ENCODE data around the gene VSIR.

VSIR gene

DNA sequence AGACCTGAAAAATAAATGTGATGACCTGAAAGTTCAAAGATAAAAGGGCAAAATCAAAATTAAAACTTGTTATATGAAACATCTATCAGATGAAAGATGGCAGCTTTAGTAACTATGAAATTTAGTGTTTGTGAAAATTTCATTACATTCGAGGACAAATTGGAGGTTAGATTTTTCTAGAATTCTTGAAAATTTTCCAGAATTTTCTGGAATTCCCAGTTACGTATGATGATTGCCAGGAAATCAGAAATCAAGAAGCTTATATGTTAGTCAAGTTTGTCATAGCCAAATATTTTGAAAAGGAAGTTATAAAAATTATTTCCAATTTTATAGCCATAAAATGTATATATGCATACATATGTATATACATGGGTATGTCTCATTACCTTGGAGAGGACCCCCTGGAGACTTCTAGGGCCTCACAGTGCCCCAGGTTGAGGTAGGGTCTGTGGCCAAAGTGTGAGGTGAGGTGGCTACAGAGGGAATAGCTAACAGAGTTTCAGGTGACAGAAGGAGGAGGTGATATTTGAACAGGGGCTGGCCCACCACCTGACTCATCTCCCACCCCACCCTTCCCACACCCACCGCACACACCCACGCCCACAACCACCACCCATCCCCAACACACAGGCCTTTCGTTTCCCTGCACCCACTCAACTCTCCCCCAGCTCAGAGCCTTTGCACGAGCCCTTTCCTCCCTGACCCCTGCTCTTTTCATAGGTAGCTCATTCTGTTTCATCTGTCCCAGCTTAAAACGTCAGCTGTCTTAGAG lies 75.2 kb downstream of the VSIR start:
- H3K27ac ChIP-seq: no peak overlapping the region
- ChIA-PET CTCF (interaction anchor here (0.6 to 2.7 kb wide), 15 partner anchors 10 to 384 kb away, joined by 3 to 20 read pairs (median 6); partner anchors contain the start of gene VSIR), POLR2A (ENCODE audit: low non-redundant PET) (no interaction called here)
- TF ChIP-seq, protein P1, sequence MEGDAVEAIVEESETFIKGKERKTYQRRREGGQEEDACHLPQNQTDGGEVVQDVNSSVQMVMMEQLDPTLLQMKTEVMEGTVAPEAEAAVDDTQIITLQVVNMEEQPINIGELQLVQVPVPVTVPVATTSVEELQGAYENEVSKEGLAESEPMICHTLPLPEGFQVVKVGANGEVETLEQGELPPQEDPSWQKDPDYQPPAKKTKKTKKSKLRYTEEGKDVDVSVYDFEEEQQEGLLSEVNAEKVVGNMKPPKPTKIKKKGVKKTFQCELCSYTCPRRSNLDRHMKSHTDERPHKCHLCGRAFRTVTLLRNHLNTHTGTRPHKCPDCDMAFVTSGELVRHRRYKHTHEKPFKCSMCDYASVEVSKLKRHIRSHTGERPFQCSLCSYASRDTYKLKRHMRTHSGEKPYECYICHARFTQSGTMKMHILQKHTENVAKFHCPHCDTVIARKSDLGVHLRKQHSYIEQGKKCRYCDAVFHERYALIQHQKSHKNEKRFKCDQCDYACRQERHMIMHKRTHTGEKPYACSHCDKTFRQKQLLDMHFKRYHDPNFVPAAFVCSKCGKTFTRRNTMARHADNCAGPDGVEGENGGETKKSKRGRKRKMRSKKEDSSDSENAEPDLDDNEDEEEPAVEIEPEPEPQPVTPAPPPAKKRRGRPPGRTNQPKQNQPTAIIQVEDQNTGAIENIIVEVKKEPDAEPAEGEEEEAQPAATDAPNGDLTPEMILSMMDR (conservative IDR thresholded peaks at IDR 0.05; ENCODE audit: low read depth): no peak
- no peak for DNase-seq (ENCODE audit: low spot score)

All from RWPE1 (cell line).